Activated naive CD4-positive, alpha-beta T cell (primary cell): ENCODE measurements around the gene CLDN3.
"Not testable (repeated sequence)": the region's sequence is repeated elsewhere in the genome, so short reads cannot be mapped to it uniquely, and the experiment has no call there.

Experiments
- DNase-seq, 4 experiments: peaks; one replicate each; lab custom pipeline; 2025; lab: John Stamatoyannopoulos, UW

CLDN3 gene, protein sequence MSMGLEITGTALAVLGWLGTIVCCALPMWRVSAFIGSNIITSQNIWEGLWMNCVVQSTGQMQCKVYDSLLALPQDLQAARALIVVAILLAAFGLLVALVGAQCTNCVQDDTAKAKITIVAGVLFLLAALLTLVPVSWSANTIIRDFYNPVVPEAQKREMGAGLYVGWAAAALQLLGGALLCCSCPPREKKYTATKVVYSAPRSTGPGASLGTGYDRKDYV

GRCh38 chr7:73770002-73770859 is at the start of gene CLDN3:
Gene CLDN3 (minus strand): TSS chr7:73770270. CDS start chr7:73770049, 221 bp downstream.
- no peak for DNase-seq

- no peak for DNase-seq
Observed at GRCh38 chr7:73817121-73817520, 47.1 kb upstream of the CLDN3 start.

DNA sequence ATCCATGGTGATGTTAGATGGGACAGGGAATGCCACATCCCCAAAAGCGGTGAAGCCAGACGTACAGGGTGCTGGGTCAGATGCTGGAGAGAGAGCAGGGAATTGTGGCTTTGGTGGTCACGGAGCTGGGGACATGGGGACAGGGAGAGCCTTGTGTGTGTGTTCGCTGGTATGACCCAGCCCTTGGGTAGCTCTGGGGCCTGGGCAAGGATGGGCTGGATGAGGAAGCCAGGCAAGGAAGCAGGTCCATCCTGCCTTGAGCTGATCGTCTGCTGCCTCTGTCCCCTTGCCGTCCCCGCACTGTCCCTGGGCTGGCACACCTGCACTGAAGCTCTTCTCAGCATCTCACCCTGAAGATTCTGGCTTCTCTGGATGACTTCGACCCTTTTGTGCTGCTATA is 45.4 kb upstream of the CLDN3 start:
- DNase-seq = no peak

GRCh38 chr7:73812996-73813395 is 42.9 kb upstream of the CLDN3 start:
- DNase-seq = no peak

DNA sequence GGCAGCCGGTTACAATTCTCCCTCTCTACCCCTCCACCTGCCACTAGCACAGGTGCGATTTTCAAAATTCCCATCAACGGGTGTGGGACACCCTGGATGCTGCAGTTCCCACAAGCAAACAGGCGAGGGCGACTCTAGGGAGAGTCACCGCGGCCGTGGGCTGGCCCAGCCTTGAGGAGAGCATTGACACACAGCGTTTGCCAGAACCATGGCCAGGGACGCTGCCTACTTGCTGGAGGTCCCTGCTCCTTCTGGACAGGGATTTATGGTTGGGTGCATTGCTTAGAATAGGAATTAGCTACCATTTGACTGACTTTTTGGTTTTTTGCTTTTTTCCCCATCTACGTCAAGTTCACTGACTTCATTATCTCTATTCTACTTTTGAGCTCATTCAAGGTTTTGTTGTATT is 41.7 kb upstream of the CLDN3 start:
- peak in 3 of 4 experiments; percentile 3 to 10 (median 8) for DNase-seq

DNA sequence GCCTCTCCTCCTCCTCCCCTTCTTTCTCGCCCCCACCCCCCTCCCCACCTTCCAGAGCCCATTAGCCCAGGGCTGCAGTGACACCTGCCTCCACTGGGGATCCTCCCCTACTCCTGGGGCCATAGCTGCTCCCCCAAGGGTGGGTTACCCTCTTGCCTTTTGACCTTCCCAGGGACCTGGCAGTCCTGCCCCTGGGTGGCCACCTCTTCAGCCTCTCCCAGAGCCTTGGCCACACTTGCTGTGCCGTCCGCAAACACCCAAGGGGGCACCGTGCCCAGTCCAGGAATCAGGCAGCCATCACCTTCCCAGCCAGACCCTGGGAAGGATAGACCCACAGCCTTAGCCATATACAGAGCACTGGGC is 40.9 kb upstream of the CLDN3 start:
- no peak for DNase-seq

GRCh38 chr7:73809467-73809951 is 39.4 kb upstream of the CLDN3 start:
- DNase-seq = no peak

DNA sequence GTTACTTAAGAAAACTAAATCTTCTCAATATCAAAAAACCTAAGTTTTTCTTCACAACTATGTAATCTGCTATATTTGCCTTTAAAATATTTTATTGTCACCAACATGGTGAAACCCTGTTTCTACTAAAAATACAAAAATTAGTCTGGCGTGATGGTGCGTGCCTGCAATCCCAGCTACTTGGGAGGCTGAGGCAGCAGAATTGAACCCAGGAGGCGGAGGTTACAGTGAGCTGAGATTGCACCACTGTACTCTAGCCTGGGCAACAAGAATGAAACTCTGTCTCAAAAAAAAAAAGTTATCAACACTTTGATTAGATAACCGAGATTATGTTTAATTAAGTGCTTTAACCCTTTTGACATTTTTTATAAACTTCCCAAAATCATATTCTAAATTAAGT is 32.4 kb upstream of the CLDN3 start:
- no peak for DNase-seq

GRCh38 chr7:73801577-73801976 is 31.5 kb upstream of the CLDN3 start:
- DNase-seq = no peak

DNA sequence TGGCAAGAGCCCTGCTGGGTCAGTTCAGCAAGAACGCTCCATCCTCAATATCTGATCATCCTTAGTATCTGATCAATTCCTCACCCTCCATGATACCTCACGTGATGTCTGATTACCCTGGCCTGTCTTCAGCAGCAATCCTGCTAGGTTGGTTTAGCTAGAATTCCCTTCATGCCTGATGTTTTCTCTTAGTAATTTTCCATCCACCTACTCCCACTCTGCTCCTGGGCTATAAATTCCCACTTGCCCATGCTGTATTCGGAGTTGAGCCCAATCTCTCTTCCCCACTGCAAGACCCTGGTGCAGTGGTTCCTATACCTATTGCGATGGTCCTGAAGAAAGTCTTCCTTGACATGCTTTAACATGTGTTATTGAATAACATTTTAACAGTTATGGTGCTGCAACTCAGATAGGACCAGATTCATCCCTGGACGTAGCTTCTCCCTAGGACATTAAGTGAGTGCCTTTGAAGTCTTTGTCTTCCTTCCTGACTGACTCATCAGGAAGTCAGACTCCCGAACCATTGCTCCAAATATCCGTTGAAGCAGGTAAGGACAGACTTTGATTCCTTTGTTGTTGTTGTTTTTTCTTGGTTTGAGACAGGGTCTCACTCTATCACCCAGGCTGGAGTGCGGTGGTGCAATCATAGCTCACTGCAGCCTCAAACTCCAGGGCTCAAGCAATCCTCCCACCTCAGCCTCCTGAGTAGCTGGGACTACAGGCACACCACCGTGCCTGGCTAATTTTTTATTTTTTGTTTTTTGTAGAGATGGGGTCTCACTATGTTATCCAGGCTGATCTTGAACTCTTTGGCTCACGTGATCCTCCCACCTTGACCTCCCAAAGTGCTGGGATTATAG is 29.4 kb upstream of the CLDN3 start:
- no peak for DNase-seq

GRCh38 chr7:73797176-73797575 is 27.1 kb upstream of the CLDN3 start:
- not testable (repeated sequence) for DNase-seq

DNA sequence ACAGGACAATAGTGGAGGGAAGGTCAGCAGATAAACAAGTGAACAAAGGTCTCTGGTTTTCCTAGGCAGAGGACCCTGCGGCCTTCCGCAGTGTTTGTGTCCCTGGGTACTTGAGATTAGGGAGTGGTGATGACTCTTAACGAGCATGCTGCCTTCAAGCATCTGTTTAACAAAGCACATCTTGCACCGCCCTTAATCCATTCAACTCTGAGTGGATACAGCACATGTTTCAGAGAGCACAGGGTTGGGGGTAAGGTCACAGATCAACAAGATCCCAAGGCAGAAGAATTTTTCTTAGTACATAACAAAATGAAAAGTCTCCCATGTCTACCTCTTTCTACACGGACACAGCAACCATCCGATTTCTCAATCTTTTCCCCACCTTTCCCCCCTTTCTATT is 26.6 kb upstream of the CLDN3 start:
- not testable (repeated sequence) for DNase-seq

DNA sequence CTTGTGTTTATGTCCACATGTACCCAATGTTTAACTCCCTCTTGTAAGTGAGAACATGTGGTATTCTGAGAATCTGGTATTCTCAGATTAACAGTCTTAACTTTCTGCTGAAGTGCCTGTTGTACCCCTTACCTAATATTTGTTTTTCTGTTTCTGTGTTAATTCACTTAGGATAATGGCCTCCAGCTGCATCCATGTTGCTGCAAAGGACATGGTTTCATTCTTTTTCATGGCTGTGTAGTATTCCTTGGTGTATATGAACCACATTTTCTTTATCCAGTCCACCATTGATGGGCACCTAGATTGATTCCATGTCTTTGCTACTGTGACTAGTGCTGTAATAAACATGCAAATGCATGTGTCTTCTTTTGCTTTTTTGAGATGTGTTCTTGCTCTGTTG is 25.1 kb upstream of the CLDN3 start:
- not testable (repeated sequence) for DNase-seq

DNA sequence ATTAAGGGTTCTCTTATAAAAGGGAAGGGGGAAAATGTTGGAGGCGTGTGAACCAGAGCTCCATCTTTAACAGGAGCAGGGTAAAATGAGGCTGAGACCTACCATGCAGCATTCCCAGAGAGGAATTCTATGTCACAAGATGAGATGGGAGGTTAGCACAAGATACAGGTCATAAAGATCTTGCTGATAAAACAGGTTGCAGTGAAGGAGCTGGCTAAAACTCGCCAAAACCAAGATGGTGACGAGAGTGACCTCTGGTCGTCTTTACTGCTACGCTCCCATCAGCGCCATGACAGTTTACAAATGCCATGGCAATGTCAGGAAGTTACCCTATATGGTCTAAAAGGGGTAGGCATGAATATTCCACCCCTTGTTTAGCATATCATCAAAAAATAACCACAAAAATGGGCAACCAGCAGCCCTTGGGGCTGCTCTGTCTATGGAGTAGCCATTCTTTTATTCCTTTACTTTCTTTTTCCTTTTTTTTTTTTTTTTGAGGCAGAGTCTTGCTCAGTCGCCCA is 21.2 kb upstream of the CLDN3 start:
- not testable (repeated sequence) for DNase-seq

- DNase-seq = no peak
Observed at GRCh38 chr7:73789051-73789450, 19.0 kb upstream of the CLDN3 start.

GRCh38 chr7:73787786-73788048 is 17.6 kb upstream of the CLDN3 start:
- not testable (repeated sequence) for DNase-seq

GRCh38 chr7:73786588-73786987 is 16.5 kb upstream of the CLDN3 start:
- no peak for DNase-seq

- DNase-seq = no peak
Observed at GRCh38 chr7:73779517-73779916, 9.4 kb upstream of the CLDN3 start.

- no peak for DNase-seq
Observed at GRCh38 chr7:73778801-73779389, 8.8 kb upstream of the CLDN3 start.

GRCh38 chr7:73774923-73775322 is 4.9 kb upstream of the CLDN3 start:
- no peak for DNase-seq

- no peak for DNase-seq
Observed at GRCh38 chr7:73773700-73774517, 3.8 kb upstream of the CLDN3 start.
